Activated gamma-delta T cell treated with anti-CD3 and anti-CD28 coated beads, Interleukin-2, amount 50 U/mL, for 16 hours (primary cell): ENCODE data around the gene SERPINA6.
"Not testable (repeated sequence)": the region's sequence is repeated elsewhere in the genome, so short reads cannot be mapped to it uniquely, and the experiment has no call there.

Source experiments
- DNase-seq: peaks from one replicate; pipeline ENCODE4 v3.0.0-alpha.2; 2020; ENCODE audit warnings: low read depth

Gene SERPINA6

GRCh38 chr14:94321421-94322271 is 1.5 kb downstream of the SERPINA6 start:
- no peak for DNase-seq

- no peak for DNase-seq
Measured at GRCh38 chr14:94320243-94320642, 2.9 kb downstream of the SERPINA6 start.

- DNase-seq = no peak
Measured at GRCh38 chr14:94317259-94317658, 5.9 kb downstream of the SERPINA6 start.

GRCh38 chr14:94316692-94317091 is 6.4 kb downstream of the SERPINA6 start:
- no peak for DNase-seq

GRCh38 chr14:94314890-94315289 is 8.2 kb downstream of the SERPINA6 start:
- DNase-seq = no peak

- no peak for DNase-seq
Measured at GRCh38 chr14:94313991-94314655, 9.0 kb downstream of the SERPINA6 start.

- no peak for DNase-seq
Measured at GRCh38 chr14:94312481-94313246, 10.5 kb downstream of the SERPINA6 start.

- DNase-seq = no peak
Measured at GRCh38 chr14:94310248-94310647, 12.9 kb downstream of the SERPINA6 start.

- no peak for DNase-seq
Measured at GRCh38 chr14:94309721-94310120, 13.4 kb downstream of the SERPINA6 start.

GRCh38 chr14:94307410-94307992 is 15.6 kb downstream of the SERPINA6 start:
- DNase-seq = no peak

GRCh38 chr14:94306047-94306978 is 16.8 kb downstream of the SERPINA6 start:
- DNase-seq = no peak

GRCh38 chr14:94305620-94306019 is 17.5 kb downstream of the SERPINA6 start:
- DNase-seq = no peak

- no peak for DNase-seq
Measured at GRCh38 chr14:94304243-94304642, 18.9 kb downstream of the SERPINA6 start.

- no peak for DNase-seq
Measured at GRCh38 chr14:94303111-94303510, 20.0 kb downstream of the SERPINA6 start.

GRCh38 chr14:94298130-94298529 is 25.0 kb downstream of the SERPINA6 start:
- no peak for DNase-seq

- DNase-seq = not testable (repeated sequence)
Measured at GRCh38 chr14:94296181-94296545, 27.0 kb downstream of the SERPINA6 start.

GRCh38 chr14:94295360-94296180 is 27.6 kb downstream of the SERPINA6 start:
- no peak for DNase-seq

GRCh38 chr14:94293578-94293924 is 29.6 kb downstream of the SERPINA6 start:
- no peak for DNase-seq

- no peak for DNase-seq
Measured at GRCh38 chr14:94292872-94293577, 30.1 kb downstream of the SERPINA6 start, which contains the start of gene SERPINA10. TSS of gene SERPINA10 (minus strand) at chr14:94293268. CDS start at chr14:94290593, 2,675 bp downstream.

GRCh38 chr14:94292526-94292871 is 30.6 kb downstream of the SERPINA6 start:
- no peak for DNase-seq
